B cell (primary cell): ENCODE data around the gene PTPRE. TPM values are rescaled to one million over a fixed set of nuclear protein-coding genes. Genes with fewer than 3 reads are reported as not detected.

Experiments
- ATAC-seq: fragments of 200-7000 bp; cut with Tn5 transposase; one replicate; pipeline ENCODE4 v1.10.0; 2021; ENCODE audit warnings: low read depth, mild to moderate bottlenecking, moderate number of reproducible peaks, moderate library complexity
- CTCF ChIA-PET: fragments of 350-600 bp; sonication (Branson Sonifier 250); formaldehyde crosslinking; loops from one replicate; lab custom pipeline; 2021; ENCODE audit warnings: antibody characterized with exemption, inconsistent platforms; lab: Charles Lee
- POLR2A ChIA-PET: fragments of 350-600 bp; sonication (Branson Sonifier 250); formaldehyde crosslinking; loops from one replicate; lab custom pipeline; 2021; ENCODE audit warnings: antibody characterized with exemption; lab: Charles Lee
- DNase-seq: peaks from one replicate; pipeline ENCODE4 v3.0.0; 2013
- H2AFZ ChIP-seq: 2 replicates; pipeline ENCODE4 v1.6.1; 2012; ENCODE audit warnings: mild to moderate bottlenecking, low read depth, low read length; ENCODE audit not compliant: insufficient read depth, poor library complexity, severe bottlenecking
- H3K27ac ChIP-seq, 2 donors: 1 replicate in 1 of 2; 2 replicates in 1 of 2; pipeline ENCODE4 v1.5.1; 2012 to 2013; ENCODE audit warnings: low read length in 2 of 2, mild to moderate bottlenecking in 2 of 2, moderate library complexity in 1 of 2
- H3K27me3 ChIP-seq, 4 experiments: fragments of 200-600 bp in 1 of 4; sonication (generic) in 1 of 4; replicated peaks in 1 of 4; 1 replicate in 2 of 4; 2 replicates in 2 of 4; pipeline versions ENCODE4 v1.6.1 to v1.7.0; 2013 to 2016; ENCODE audit warnings: low read length in 3 of 4, mild to moderate bottlenecking in 2 of 4, mixed read lengths in 1 of 4, moderate library complexity in 1 of 4; ENCODE audit not compliant: insufficient read depth in 4 of 4, control insufficient read depth in 3 of 4; ENCODE audit errors: control extremely low read depth in 1 of 4
- H3K36me3 ChIP-seq, 2 experiments: replicated peaks in 1 of 2; 1 replicate in 1 of 2; 2 replicates in 1 of 2; pipeline versions ENCODE4 v1.6.1 to v1.7.1; 2013; ENCODE audit warnings: low read length in 1 of 2; ENCODE audit not compliant: insufficient read depth in 2 of 2, control insufficient read depth in 1 of 2; ENCODE audit errors: control extremely low read depth in 1 of 2, extremely low read depth in 1 of 2
- H3K4me1 ChIP-seq, 2 donors: fragments of 200-600 bp in 1 of 2; sonication (generic) in 1 of 2; 1 replicate in 1 of 2; 2 replicates in 1 of 2; pipeline versions ENCODE4 v1.5.1 to v1.6.1; 2013 to 2017; ENCODE audit warnings: low read length in 2 of 2; ENCODE audit not compliant: control insufficient read depth in 2 of 2, insufficient read depth in 2 of 2
- H3K4me2 ChIP-seq: replicated peaks from 2 replicates; pipeline ENCODE3; 2012; ENCODE audit warnings: mild to moderate bottlenecking, low read depth, low read length; ENCODE audit not compliant: poor library complexity, severe bottlenecking
- H3K4me3 ChIP-seq, 5 experiments: fragments of 200-600 bp in 1 of 5; sonication (generic) in 1 of 5; 1 replicate in 3 of 5; 2 replicates in 2 of 5; pipeline versions ENCODE4 v1.5.1 to v1.7.0; 2011 to 2016; ENCODE audit warnings: low read length in 4 of 5, mild to moderate bottlenecking in 4 of 5, low read depth in 2 of 5, control low read depth in 1 of 5, moderate library complexity in 1 of 5; ENCODE audit not compliant: insufficient read depth in 1 of 5; ENCODE audit errors: control extremely low read depth in 1 of 5, extremely low read depth in 1 of 5
- H3K79me2 ChIP-seq: fragments of 200-600 bp; sonication (generic); one replicate; pipeline ENCODE4 v1.6.0; 2016; ENCODE audit warnings: low read length; ENCODE audit not compliant: control insufficient read depth, insufficient read depth
- H3K9ac ChIP-seq: fragments of 200-600 bp; sonication (generic); 2 replicates; pipeline ENCODE4 v1.6.1; 2017; ENCODE audit warnings: mild to moderate bottlenecking, low read length, moderate library complexity
- H3K9me3 ChIP-seq, 3 donors: one replicate each; pipeline versions ENCODE4 v1.6.1 to v1.7.1; 2013; ENCODE audit warnings: low read length in 2 of 3; ENCODE audit not compliant: control insufficient read depth in 2 of 3, insufficient read depth in 1 of 3; ENCODE audit errors: control extremely low read depth in 1 of 3
- H4K20me1 ChIP-seq: 2 replicates; pipeline ENCODE4 v1.6.0; 2012; ENCODE audit warnings: mild to moderate bottlenecking, low read length; ENCODE audit not compliant: insufficient read depth, control insufficient read depth, poor library complexity, severe bottlenecking
- H3K27ac Mint-ChIP-seq: one replicate; pipeline ENCODE4 v1.8.0; 2021; ENCODE audit warnings: mixed read lengths
- H3K27me3 Mint-ChIP-seq: one replicate; pipeline ENCODE4 v1.8.0; 2021; ENCODE audit warnings: mixed read lengths
- H3K4me1 Mint-ChIP-seq: one replicate; pipeline ENCODE4 v1.8.0; 2021; ENCODE audit warnings: mixed read lengths
- H3K4me3 Mint-ChIP-seq: one replicate; pipeline ENCODE4 v1.8.0; 2021; ENCODE audit warnings: mixed read lengths
- H3K9me3 Mint-ChIP-seq: one replicate; pipeline ENCODE4 v1.8.0; 2022; ENCODE audit warnings: mixed read lengths; ENCODE audit not compliant: insufficient read depth
- EZH2 ChIP-seq: IDR thresholded peaks from 2 replicates; pipeline ENCODE4 v1.6.1; 2012; ENCODE audit warnings: borderline replicate concordance, low read depth, mild to moderate bottlenecking, moderate library complexity, low read length; ENCODE audit not compliant: insufficient read depth, poor library complexity, severe bottlenecking
- WGBS: methylation state at CpG from one replicate; pipeline ENCODE4 v1.1.5; 2013; ENCODE audit warnings: missing lambda C conversion rate; ENCODE audit not compliant: insufficient coverage; 5-methylcytosine and 5-hydroxymethylcytosine counted together
- intact Hi-C: fragments of 100-400 bp; cut with micrococcal nuclease; formaldehyde crosslinking; loops from one replicate; pipeline ENCODE4 v1.10.0; 2022
- polyA plus RNA-seq: library from polyadenylated mRNA; depleted of rRNA; stranded (reverse); fragments of >200 nt; gene quantifications from 2 replicates; pipeline ENCODE4 v1.2.3, GENCODE V29; 2012
- total RNA-seq, 2 donors: library from RNA; stranded (reverse); fragments of 120-200 nt in 1 of 2; gene quantifications; 1 replicate in 1 of 2; 2 replicates in 1 of 2; pipeline versions ENCODE4 v1.2.3 to v1.2.4, GENCODE V29; 2013 to 2022
- TF ChIP-seq, protein P1 (sequence below): fragments of 200-600 bp; IDR thresholded peaks from one replicate; pipeline ENCODE4 v1.8.0; 2022; ENCODE audit warnings: antibody characterized with exemption, mild to moderate bottlenecking

PTPRE gene
- total and polyA plus RNA-seq, 2 donors (not counting 1 experiment from before 2014, with no cell fraction given) = 6.6 to 32.7 TPM

DNA sequence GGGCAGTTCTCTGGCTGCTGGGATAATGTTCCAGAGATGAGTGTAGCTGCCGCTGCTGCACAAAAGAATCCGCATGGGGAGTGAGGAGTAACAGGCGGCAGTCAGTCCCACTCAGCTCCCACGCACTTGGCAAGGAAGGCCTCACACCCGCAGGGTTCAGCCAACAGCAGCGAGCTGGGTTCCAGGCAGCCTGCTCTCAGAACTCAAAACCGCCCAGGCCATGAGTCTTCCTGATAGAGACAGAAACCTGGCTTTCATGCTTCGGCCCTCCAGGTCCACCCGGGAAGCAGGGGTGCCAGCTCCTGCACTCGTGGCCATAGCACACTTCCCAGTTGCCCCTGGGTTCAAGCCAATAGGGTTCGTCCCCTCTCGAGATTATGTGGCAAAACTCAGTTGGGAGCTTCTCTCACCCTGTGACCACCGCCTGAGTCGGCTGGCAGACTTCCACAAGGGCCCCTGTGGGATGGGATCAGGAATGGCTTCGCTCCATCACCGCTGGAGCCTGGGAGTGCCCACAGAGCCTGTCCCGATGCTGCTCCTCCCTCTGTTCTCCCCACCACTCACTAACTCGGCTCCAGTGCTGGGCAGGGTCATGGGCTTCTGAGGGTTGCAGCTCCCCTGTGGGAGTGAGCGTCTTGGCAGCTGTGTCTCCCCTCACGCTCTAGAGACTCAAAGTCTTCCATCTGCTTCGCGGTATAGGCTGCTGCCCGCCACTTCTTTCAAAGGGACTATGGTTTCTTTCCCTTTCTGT, 34.7 kb upstream of the PTPRE start:
- intact Hi-C loops = no loop called here
- TF ChIP-seq EZH2 = no peak
- TF ChIP-seq, protein P1, sequence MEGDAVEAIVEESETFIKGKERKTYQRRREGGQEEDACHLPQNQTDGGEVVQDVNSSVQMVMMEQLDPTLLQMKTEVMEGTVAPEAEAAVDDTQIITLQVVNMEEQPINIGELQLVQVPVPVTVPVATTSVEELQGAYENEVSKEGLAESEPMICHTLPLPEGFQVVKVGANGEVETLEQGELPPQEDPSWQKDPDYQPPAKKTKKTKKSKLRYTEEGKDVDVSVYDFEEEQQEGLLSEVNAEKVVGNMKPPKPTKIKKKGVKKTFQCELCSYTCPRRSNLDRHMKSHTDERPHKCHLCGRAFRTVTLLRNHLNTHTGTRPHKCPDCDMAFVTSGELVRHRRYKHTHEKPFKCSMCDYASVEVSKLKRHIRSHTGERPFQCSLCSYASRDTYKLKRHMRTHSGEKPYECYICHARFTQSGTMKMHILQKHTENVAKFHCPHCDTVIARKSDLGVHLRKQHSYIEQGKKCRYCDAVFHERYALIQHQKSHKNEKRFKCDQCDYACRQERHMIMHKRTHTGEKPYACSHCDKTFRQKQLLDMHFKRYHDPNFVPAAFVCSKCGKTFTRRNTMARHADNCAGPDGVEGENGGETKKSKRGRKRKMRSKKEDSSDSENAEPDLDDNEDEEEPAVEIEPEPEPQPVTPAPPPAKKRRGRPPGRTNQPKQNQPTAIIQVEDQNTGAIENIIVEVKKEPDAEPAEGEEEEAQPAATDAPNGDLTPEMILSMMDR = no peak
- peaks cover 7% of the 10 kb centered on the region for H3K9me3 Mint-ChIP-seq
- peaks cover 18% of the 10 kb centered on the region for H3K27me3 Mint-ChIP-seq
- POLR2A ChIA-PET = no interaction called here
- Histone ChIP-seq H4K20me1 (no peaks in the 10 kb centered on the region), H3K79me2 (no peaks in the 10 kb centered on the region), H3K4me1 (no peaks in the 10 kb centered on the region), H2AFZ (no peak overlapping the region), H3K36me3 (no peaks in the 10 kb centered on the region), H3K9me3 (peaks cover 0 to 10% (median 0%) of the 10 kb centered on the region in 3 donors), H3K9ac (no peak overlapping the region), H3K4me2 (no peak overlapping the region), H3K4me3 (no peak overlapping the region), H3K27me3 (peaks cover 0 to 8% (median 0%) of the 10 kb centered on the region in 4 experiments), H3K27ac (no peak overlapping the region)
- WGBS = 78% methylated on average over 19 of the region's 23 CpGs
- H3K4me3 Mint-ChIP-seq = no peak overlapping the region
- H3K27ac Mint-ChIP-seq = no peak overlapping the region
- DNase-seq (no peak), ATAC-seq (no peak)
- CTCF ChIA-PET = no interaction called here
- H3K4me1 Mint-ChIP-seq = no peaks in the 10 kb centered on the region

DNA sequence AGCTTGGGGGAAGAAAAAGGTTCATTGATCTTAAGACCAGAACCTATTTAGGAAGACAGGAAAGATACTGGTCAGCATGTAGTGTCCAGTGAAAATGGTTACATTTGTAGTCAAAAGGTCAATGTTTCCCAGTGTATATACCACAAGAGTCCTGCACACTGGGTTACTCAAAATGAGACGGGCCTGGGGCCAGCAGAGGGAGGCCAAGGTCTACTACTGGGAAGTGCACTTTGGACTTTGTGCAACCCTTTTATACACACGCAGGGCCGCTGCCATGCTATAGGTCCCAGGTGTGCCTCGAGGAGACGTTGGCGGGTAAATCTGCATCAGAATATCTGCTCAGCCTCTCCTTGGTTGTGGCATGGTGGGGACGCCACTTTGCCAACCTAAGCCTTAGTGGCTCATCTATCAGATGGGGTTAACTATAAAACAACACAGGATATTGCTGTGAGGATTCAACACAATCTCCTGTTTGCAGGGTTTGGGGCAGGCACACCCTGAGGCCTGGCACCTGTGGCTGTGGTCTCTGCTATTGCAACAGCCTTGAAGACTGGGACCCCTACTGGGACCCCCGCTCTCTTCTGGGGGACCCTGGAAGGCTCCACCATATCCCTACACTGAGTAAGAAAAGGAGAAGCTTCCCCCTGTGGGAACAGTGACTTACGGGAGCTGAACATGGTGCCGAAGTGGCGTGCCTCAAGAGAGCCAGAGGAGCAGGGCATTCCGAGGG, 33.9 kb upstream of the PTPRE start:
- TF ChIP-seq EZH2 = no peak
- TF ChIP-seq, protein P1 = no peak
- ATAC-seq = no peak
- H3K4me1 ChIP-seq = no peaks in the 10 kb centered on the region
- Mint-ChIP-seq H3K4me3 (no peak overlapping the region), H3K4me1 (no peaks in the 10 kb centered on the region), H3K27ac (no peak overlapping the region), H3K27me3 (peaks cover 18% of the 10 kb centered on the region), H3K9me3 (peaks cover 7% of the 10 kb centered on the region)
- CTCF ChIA-PET = no interaction called here
- no peaks in the 10 kb centered on the region for H3K79me2 ChIP-seq
- H3K9me3 ChIP-seq = peaks cover 0 to 10% (median 0%) of the 10 kb centered on the region in 3 donors
- no peaks in the 10 kb centered on the region for H3K36me3 ChIP-seq
- H2AFZ ChIP-seq = no peak overlapping the region
- H3K27me3 ChIP-seq = peaks cover 0 to 8% (median 0%) of the 10 kb centered on the region in 4 experiments
- intact Hi-C loops = no loop called here
- no peaks in the 10 kb centered on the region for H4K20me1 ChIP-seq
- DNase-seq = no peak
- WGBS = 74% methylated on average over 7 of the region's 12 CpGs
- H3K27ac ChIP-seq = no peak overlapping the region
- POLR2A ChIA-PET = no interaction called here
- no peak overlapping the region for H3K4me3 ChIP-seq
- no peak overlapping the region for H3K9ac ChIP-seq
- no peak overlapping the region for H3K4me2 ChIP-seq
